OCI-LY7 (cell line): ENCODE measurements around the gene SPEF1. TPM values are rescaled to one million over a fixed set of nuclear protein-coding genes. Genes with fewer than 3 reads are reported as not detected.

Experiments
- BruUV-seq: library from RNA; stranded (reverse); fragments of 400-500 nt; replicated peaks from 2 replicates; lab custom pipeline; 2021; lab: Mats Ljungman, UMichigan
- CTCF ChIA-PET: fragments of 300-600 bp; sonication (Branson Sonifier 250); formaldehyde crosslinking; loops from one replicate; lab custom pipeline; 2022; ENCODE audit warnings: antibody characterized with exemption; ENCODE audit not compliant: unreplicated experiment; lab: Charles Lee
- POLR2A ChIA-PET: fragments of 300-600 bp; sonication (Branson Sonifier 250); formaldehyde crosslinking; loops from one replicate; lab custom pipeline; 2022; ENCODE audit warnings: antibody characterized with exemption; lab: Charles Lee
- DNase-seq: peaks from one replicate; pipeline ENCODE4 v3.0.0-alpha.2; 2015; ENCODE audit warnings: low spot score
- H2AFZ ChIP-seq: fragments of 200-600 bp; sonication (generic), shearing (Covaris generic); 2 replicates; pipeline ENCODE4 v1.6.1; 2014; ENCODE audit warnings: mild to moderate bottlenecking, antibody characterized with exemption, low read length, moderate library complexity
- H3K27ac ChIP-seq: fragments of 200-600 bp; sonication (generic); 2 replicates; pipeline ENCODE4 v1.5.1; 2014; ENCODE audit warnings: mixed run types, low read depth, mild to moderate bottlenecking, moderate library complexity, low read length, inconsistent platforms; ENCODE audit not compliant: poor library complexity, severe bottlenecking
- H3K36me3 ChIP-seq: fragments of 200-600 bp; sonication (generic); 2 replicates; pipeline ENCODE4 v1.6.1; 2014; ENCODE audit warnings: mild to moderate bottlenecking, antibody characterized with exemption, low read length, moderate library complexity, mixed read lengths; ENCODE audit not compliant: insufficient read depth
- H3K4me1 ChIP-seq: fragments of 200-600 bp; sonication (generic); 2 replicates; pipeline ENCODE4 v1.5.1; 2014; ENCODE audit warnings: mild to moderate bottlenecking, low read length; ENCODE audit not compliant: insufficient read depth, poor library complexity, severe bottlenecking
- H3K4me2 ChIP-seq: fragments of 200-600 bp; sonication (generic); 2 replicates; pipeline ENCODE4 v1.6.1; 2014; ENCODE audit warnings: mild to moderate bottlenecking, low read length
- H3K4me3 ChIP-seq: fragments of 200-600 bp; sonication (generic); 2 replicates; pipeline ENCODE4 v1.5.1; 2014; ENCODE audit warnings: mild to moderate bottlenecking, low read depth, low read length; ENCODE audit not compliant: poor library complexity, severe bottlenecking
- H3K79me2 ChIP-seq: fragments of 200-600 bp; sonication (generic); 2 replicates; pipeline ENCODE4 v1.6.1; 2016; ENCODE audit warnings: low read depth, mild to moderate bottlenecking, low read length, moderate library complexity, mixed read lengths; ENCODE audit not compliant: insufficient read depth
- H3K9me2 ChIP-seq: fragments of 200-600 bp; sonication (generic); 2 replicates; pipeline ENCODE4 v1.6.1; 2016; ENCODE audit warnings: mild to moderate bottlenecking, low read length, mixed read lengths; ENCODE audit not compliant: insufficient read depth
- H3K9me3 ChIP-seq: fragments of 200-600 bp; sonication (generic); 2 replicates; pipeline ENCODE4 v1.6.1; 2014; ENCODE audit warnings: mild to moderate bottlenecking, mixed run types, low read length, mixed read lengths
- H4K20me1 ChIP-seq: fragments of 200-600 bp; sonication (generic); 2 replicates; pipeline ENCODE4 v1.6.1; 2014; ENCODE audit warnings: mild to moderate bottlenecking, antibody characterized with exemption, low read length, moderate library complexity, mixed read lengths; ENCODE audit not compliant: insufficient read depth
- EZH2phosphoT487 ChIP-seq: fragments of 200-600 bp; sonication (generic); IDR thresholded peaks from 2 replicates; pipeline ENCODE4 v1.6.1; 2018; ENCODE audit warnings: low read depth, borderline replicate concordance, mild to moderate bottlenecking, mixed run types, antibody characterized with exemption, low read length, moderate library complexity, mixed read lengths
- intact Hi-C: fragments of 100-400 bp; cut with micrococcal nuclease; formaldehyde crosslinking; loops from one replicate; pipeline ENCODE4 v1.10.0; 2022; ENCODE audit not compliant: unreplicated experiment
- total RNA-seq, 2 experiments: library from RNA; depleted of rRNA in 1 of 2; stranded (reverse); fragments of >200 nt in 1 of 2; shearing (Covaris generic) in 1 of 2; gene quantifications; 2 replicates each; pipeline ENCODE4 v1.2.3, GENCODE V29; 2014 to 2022
- TF ChIP-seq, protein P1 (sequence below): fragments of 200-600 bp; sonication (generic); conservative IDR thresholded peaks from 2 replicates; pipeline ENCODE4 v1.5.1; 2014; ENCODE audit warnings: mild to moderate bottlenecking, antibody characterized with exemption, low read length, moderate library complexity, mixed read lengths

Gene SPEF1
- total RNA-seq, 2 experiments from 2014 or later = 0.09 to 0.27 TPM

DNA sequence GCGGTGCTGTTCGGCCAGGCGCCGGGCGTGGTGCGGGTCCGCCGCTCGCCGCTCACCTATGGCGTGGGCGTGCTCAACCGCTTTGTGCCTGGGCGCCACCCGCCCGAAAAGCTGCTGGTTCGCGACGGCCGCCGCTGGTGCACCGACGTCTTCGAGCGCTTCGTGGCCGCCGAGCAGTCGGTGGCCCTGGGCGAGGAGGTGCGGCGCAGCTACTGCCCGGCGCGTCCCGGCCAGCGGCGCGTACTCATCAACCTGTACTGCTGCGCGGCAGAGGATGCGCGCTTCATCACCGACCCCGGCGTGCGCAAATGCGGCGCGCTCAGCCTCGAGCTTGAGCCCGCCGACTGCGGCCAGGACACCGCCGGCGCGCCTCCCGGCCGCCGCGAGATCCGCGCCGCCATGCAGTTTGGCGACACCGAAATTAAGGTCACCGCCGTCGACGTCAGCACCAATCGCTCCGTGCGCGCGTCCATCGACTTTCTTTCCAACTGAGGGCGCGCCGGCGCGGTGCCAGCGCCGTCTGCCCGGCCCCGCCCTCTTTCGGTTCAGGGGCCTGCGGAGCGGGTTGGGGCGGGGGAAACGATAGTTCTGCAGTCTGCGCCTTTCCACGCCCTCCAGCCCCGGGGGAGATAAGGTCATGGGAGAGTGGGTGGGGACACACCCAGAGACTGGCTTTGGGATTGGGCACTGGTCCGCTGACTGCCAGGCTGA, 29.4 kb downstream of the SPEF1 start:
- intact Hi-C loops = no loop called here
- Histone ChIP-seq H3K79me2 (no peaks in the 10 kb centered on the region), H3K4me2 (no peak overlapping the region), H3K9me3 (no peaks in the 10 kb centered on the region), H4K20me1 (no peaks in the 10 kb centered on the region), H3K36me3 (peaks cover 28% of the 10 kb centered on the region; the same call in 1 of the 2 replicates), H2AFZ (no peak overlapping the region), H3K27ac (no peak overlapping the region), H3K4me3 (no peak overlapping the region), H3K9me2 (no peaks in the 10 kb centered on the region), H3K4me1 (no peaks in the 10 kb centered on the region)
- POLR2A ChIA-PET = no interaction called here
- DNase-seq = no peak
- BruUV-seq = no TSS peak
- TF ChIP-seq EZH2phosphoT487 = no peak
- TF ChIP-seq, protein P1, sequence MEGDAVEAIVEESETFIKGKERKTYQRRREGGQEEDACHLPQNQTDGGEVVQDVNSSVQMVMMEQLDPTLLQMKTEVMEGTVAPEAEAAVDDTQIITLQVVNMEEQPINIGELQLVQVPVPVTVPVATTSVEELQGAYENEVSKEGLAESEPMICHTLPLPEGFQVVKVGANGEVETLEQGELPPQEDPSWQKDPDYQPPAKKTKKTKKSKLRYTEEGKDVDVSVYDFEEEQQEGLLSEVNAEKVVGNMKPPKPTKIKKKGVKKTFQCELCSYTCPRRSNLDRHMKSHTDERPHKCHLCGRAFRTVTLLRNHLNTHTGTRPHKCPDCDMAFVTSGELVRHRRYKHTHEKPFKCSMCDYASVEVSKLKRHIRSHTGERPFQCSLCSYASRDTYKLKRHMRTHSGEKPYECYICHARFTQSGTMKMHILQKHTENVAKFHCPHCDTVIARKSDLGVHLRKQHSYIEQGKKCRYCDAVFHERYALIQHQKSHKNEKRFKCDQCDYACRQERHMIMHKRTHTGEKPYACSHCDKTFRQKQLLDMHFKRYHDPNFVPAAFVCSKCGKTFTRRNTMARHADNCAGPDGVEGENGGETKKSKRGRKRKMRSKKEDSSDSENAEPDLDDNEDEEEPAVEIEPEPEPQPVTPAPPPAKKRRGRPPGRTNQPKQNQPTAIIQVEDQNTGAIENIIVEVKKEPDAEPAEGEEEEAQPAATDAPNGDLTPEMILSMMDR = no peak
- CTCF ChIA-PET = no interaction called here

DNA sequence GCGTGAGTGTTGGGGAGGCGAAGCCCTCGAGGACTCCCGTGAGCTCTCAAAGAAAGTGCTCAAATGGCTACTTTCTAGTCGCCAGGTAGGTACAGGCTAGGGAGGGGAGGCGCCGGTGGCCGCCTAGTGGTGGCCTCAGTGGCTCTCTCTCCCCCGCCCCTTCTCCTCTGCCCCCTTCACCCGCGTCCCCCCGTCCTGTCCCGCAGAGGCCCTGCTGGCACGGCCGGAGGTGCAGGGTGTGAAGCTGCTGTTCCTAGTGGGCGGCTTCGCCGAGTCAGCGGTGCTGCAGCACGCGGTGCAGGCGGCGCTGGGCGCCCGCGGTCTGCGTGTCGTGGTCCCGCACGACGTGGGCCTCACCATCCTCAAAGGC, 30.0 kb downstream of the SPEF1 start:
- Histone ChIP-seq H3K36me3 (peaks cover 24% of the 10 kb centered on the region; the same call in 1 of the 2 replicates), H3K4me2 (no peak overlapping the region), H3K9me3 (no peaks in the 10 kb centered on the region), H3K79me2 (no peaks in the 10 kb centered on the region), H3K4me3 (no peak overlapping the region), H3K9me2 (no peaks in the 10 kb centered on the region), H4K20me1 (no peaks in the 10 kb centered on the region), H3K4me1 (no peaks in the 10 kb centered on the region), H3K27ac (no peak overlapping the region), H2AFZ (no peak overlapping the region)
- intact Hi-C loops = no loop called here
- TF ChIP-seq, protein P1 = no peak
- TF ChIP-seq EZH2phosphoT487 = no peak
- DNase-seq = no peak
- ChIA-PET POLR2A (no interaction called here), CTCF (no interaction called here)
- no TSS peak for BruUV-seq
